D721Med (cell line): ENCODE data around the gene ST6GALNAC3.
"Not testable (repeated sequence)": the region's sequence is repeated elsewhere in the genome, so short reads cannot be mapped to it uniquely, and the experiment has no call there.

Source experiments
- DNase-seq: peaks from one replicate; pipeline ENCODE4 v3.0.0; 2011; ENCODE audit warnings: low spot score; ENCODE audit not compliant: insufficient read length
- FAIRE-seq: peaks from 2 replicates; lab custom pipeline; 2011; peaks lifted over from hg19 to GRCh38; lab: Jason Lieb, UNC
- CTCF ChIP-seq: IDR thresholded peaks from 2 replicates; pipeline ENCODE4 v1.5.1; 2012; ENCODE audit warnings: mild to moderate bottlenecking, control low read depth; ENCODE audit not compliant: insufficient read depth; ENCODE audit errors: missing control alignments

The ST6GALNAC3 gene

DNA sequence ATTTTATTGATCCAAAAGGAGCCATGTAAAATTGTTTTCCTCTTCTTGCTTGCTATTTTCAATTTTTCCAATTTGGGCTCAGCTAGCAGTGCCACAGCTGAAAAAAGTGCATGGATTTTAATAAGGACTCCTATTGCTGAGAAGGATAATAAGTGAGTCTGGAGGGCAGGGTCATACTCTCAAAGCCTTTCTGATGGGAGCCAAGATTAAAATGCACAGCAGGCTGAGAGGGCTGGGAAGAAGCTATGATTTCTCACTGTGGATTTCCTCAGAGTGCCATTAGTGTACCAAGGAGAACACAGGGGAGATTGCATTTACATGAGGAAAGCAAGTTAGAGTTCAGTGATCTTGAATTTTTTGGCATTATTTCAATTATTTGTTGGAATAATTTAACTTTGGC, 261.3 kb downstream of the ST6GALNAC3 start:
- no peak for DNase-seq
- no peak for FAIRE-seq
- TF ChIP-seq CTCF, result no peak

DNA sequence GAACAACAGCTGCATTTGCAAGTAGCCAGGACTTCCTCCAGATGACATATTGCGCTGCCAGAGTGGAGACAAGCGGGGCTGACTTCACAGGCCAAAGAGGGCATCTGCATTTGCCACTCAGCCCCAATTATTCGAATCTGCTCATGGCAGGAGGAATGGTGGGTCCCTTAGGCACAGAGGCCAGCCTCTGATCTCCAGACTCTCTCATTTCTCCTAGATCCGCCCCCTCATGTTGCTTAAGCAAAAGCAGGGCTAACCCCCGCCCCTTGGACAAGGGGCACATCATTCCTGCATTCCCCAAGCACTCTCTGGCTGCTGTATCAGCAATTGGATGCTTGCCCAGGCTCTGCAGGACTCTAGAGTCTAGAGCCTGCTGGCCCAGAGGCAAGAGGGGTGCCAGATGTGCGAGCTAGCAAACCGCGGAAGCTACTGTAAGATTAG, 262.4 kb downstream of the ST6GALNAC3 start:
- FAIRE-seq (no peak), DNase-seq (no peak)
- no peak for TF ChIP-seq CTCF

GRCh38 chr1:76337542-76338219, 263.1 kb downstream of the ST6GALNAC3 start:
- TF ChIP-seq CTCF, result no peak
- no peak for FAIRE-seq
- no peak for DNase-seq

DNA sequence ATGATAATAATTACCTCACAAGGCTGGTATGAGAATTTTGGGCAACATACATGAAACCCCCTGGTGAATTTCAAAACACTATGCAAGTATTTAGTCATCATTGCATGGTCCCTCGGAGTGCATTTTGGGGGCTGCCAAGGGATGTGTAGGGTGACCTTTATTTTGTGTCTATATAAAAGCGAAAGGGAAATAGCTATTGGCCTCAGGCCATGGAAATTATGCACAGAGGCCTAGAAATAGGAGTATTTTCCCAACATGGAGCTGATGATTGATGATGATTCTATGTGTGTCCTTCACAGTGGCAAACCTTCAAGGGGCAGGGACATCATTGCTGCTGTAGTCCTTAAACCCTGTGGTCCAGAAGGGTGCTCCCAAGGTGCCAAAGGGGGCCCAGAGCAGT, 265.5 kb downstream of the ST6GALNAC3 start:
- no peak for TF ChIP-seq CTCF
- DNase-seq (no peak), FAIRE-seq (no peak)

DNA sequence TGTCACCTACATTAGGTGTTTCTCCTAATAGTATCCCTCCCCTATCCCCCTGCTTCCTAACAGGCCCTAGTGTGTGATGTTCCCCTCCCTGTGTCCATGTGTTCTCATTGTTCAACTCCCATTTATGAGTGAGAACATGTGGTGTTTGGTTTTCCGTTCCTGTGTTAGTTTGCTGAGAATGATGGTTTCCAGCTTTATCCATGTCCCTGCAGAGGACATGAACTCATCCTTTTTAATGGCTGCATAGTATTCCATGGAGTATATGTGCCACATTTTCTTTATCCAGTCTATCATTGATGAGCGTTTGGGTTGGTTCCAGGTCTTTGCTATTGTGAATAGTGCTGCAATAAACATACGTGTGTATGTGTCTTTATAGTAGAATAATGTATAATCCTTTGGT, 267.3 kb downstream of the ST6GALNAC3 start:
- DNase-seq, FAIRE-seq: not testable (repeated sequence)

DNA sequence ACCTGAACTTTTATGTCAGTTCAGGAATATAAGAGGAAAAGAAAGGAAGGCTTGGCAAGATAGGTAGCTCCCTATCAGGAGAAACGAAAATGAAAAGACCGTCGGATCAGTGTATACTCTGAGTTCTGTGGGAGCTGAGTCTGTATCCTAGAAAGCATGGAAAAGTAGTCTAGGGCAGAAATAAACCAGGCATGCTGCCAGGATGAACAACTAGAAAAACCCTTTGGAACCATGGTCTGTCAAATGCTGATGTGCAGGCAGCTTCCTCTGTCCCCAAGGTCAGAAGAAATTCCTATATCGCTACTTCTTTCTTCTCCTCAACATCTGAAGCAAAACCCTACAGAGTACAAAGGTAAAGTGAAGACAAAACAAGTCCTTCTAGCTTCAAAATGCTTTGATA, 268.8 kb downstream of the ST6GALNAC3 start:
- FAIRE-seq (no peak), DNase-seq (no peak)
- TF ChIP-seq CTCF, result no peak

GRCh38 chr1:76351655-76352054, 277.1 kb downstream of the ST6GALNAC3 start:
- TF ChIP-seq CTCF, result no peak
- DNase-seq (no peak), FAIRE-seq (no peak)
